Astrocyte (in vitro differentiated cells and primary cell): ENCODE results near the gene TTC33.
"Not testable (repeated sequence)": the region's sequence is repeated elsewhere in the genome, so short reads cannot be mapped to it uniquely, and the experiment has no call there.

Source experiments
- EZH2 ChIP-seq: IDR thresholded peaks from 2 replicates; pipeline ENCODE4 v1.6.1; 2012; ENCODE audit warnings: mild to moderate bottlenecking, low read length, inconsistent platforms; ENCODE audit not compliant: insufficient read depth
- TF ChIP-seq, protein P1 (sequence below): IDR thresholded peaks from 2 replicates; pipeline ENCODE4 v1.5.1; 2011; ENCODE audit warnings: low read depth, mild to moderate bottlenecking, inconsistent platforms, low read length, moderate library complexity; ENCODE audit not compliant: insufficient read depth

DNA sequence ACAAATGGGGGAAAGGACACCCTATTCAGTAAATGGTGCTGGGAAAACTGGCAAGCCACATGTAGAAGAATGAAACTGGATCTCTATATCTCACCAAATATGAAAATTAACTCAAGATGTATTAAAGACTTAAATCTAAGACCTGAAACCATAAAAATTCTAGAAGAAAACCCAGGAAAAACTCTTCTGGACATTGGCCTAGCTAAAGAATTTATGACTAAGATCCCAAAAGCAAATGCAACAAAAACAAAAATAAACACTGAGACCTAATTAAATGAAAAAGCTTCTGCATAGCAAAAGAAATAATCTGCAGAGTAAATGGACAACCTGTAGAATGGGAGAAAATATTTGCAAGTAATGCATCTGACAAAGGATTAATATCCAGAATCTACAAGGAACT, 99.7 kb downstream of the TTC33 start:
- TF ChIP-seq, protein P1, sequence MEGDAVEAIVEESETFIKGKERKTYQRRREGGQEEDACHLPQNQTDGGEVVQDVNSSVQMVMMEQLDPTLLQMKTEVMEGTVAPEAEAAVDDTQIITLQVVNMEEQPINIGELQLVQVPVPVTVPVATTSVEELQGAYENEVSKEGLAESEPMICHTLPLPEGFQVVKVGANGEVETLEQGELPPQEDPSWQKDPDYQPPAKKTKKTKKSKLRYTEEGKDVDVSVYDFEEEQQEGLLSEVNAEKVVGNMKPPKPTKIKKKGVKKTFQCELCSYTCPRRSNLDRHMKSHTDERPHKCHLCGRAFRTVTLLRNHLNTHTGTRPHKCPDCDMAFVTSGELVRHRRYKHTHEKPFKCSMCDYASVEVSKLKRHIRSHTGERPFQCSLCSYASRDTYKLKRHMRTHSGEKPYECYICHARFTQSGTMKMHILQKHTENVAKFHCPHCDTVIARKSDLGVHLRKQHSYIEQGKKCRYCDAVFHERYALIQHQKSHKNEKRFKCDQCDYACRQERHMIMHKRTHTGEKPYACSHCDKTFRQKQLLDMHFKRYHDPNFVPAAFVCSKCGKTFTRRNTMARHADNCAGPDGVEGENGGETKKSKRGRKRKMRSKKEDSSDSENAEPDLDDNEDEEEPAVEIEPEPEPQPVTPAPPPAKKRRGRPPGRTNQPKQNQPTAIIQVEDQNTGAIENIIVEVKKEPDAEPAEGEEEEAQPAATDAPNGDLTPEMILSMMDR, result not testable (repeated sequence)
- not testable (repeated sequence) for TF ChIP-seq EZH2
